HepG2 (cell line): ENCODE measurements around the gene P2RX7.

Experiments used
- EP300 ChIP-seq, 3 experiments: sonication (generic) in 1 of 3; formaldehyde crosslinking in 1 of 3; IDR thresholded peaks; 2 replicates each; pipeline versions ENCODE4 v1.5.1 to v1.6.1; 2011 to 2020; ENCODE audit warnings: low read depth in 2 of 3, low read length in 2 of 3, borderline replicate concordance in 1 of 3, improper control_type of control experiment in 1 of 3, mild to moderate bottlenecking in 1 of 3, missing genetic modification reagents in 1 of 3, moderate library complexity in 1 of 3
- NR2F1 ChIP-seq, 2 experiments: fragments of 450-650 bp in 1 of 2; formaldehyde crosslinking in 1 of 2; IDR thresholded peaks; 2 replicates each; pipeline versions ENCODE4 v1.5.0 to v1.6.1; 2016 to 2020; ENCODE audit warnings: mild to moderate bottlenecking in 1 of 2, missing compliant biosample characterization in 1 of 2, missing genetic modification reagents in 1 of 2, moderate library complexity in 1 of 2
- PLRG1 ChIP-seq: fragments of 450-650 bp; conservative IDR thresholded peaks from 2 replicates; pipeline ENCODE4 v1.6.1; 2016
- RORA ChIP-seq: sonication (generic); formaldehyde crosslinking; IDR thresholded peaks from 2 replicates; pipeline ENCODE4 v1.5.0; 2020; ENCODE audit warnings: mild to moderate bottlenecking, missing genetic modification reagents, moderate library complexity
- ZNF777 ChIP-seq: sonication (generic); formaldehyde crosslinking; IDR thresholded peaks from 2 replicates; pipeline ENCODE4 v1.4.0; 2020; ENCODE audit warnings: missing genetic modification reagents
- TF ChIP-seq, protein P1 (sequence below), 2 experiments: IDR thresholded peaks; 2 replicates each; pipeline ENCODE4 v1.6.1; 2011 to 2012; ENCODE audit warnings: low read length in 2 of 2, borderline replicate concordance in 1 of 2, low read depth in 1 of 2, mild to moderate bottlenecking in 1 of 2, moderate library complexity in 1 of 2

DNA sequence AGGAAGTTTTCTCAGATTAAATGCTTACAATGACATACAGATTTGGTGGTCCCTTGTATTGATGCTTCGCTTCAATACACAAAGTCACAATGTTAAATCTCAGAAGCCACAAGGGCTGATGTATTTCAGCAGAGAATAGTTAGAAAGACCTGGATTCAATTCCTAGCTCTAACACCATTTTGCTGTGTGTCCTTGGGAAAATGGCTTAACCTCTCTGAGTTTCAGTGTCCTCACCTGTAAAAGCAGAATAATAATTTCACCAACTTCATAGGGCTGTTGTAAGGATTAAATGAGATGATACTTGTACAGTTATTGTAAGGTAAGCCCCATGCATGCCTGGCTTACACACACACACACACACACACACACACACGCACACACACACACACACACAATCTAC, 30.3 kb downstream of the P2RX7 start:
- no peak for TF ChIP-seq PLRG1
- TF ChIP-seq NR2F1 (CRISPR knock-in tag; IDR thresholded peaks at IDR 0.05): no peak
- TF ChIP-seq, protein P1, sequence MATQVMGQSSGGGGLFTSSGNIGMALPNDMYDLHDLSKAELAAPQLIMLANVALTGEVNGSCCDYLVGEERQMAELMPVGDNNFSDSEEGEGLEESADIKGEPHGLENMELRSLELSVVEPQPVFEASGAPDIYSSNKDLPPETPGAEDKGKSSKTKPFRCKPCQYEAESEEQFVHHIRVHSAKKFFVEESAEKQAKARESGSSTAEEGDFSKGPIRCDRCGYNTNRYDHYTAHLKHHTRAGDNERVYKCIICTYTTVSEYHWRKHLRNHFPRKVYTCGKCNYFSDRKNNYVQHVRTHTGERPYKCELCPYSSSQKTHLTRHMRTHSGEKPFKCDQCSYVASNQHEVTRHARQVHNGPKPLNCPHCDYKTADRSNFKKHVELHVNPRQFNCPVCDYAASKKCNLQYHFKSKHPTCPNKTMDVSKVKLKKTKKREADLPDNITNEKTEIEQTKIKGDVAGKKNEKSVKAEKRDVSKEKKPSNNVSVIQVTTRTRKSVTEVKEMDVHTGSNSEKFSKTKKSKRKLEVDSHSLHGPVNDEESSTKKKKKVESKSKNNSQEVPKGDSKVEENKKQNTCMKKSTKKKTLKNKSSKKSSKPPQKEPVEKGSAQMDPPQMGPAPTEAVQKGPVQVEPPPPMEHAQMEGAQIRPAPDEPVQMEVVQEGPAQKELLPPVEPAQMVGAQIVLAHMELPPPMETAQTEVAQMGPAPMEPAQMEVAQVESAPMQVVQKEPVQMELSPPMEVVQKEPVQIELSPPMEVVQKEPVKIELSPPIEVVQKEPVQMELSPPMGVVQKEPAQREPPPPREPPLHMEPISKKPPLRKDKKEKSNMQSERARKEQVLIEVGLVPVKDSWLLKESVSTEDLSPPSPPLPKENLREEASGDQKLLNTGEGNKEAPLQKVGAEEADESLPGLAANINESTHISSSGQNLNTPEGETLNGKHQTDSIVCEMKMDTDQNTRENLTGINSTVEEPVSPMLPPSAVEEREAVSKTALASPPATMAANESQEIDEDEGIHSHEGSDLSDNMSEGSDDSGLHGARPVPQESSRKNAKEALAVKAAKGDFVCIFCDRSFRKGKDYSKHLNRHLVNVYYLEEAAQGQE (IDR thresholded peaks at IDR 0.05; ENCODE audit: borderline replicate concordance in 1 of 2, low read depth in 1 of 2, low read length in 2 of 2): no peak
- TF ChIP-seq EP300 (IDR thresholded peaks at IDR 0.05; ENCODE audit: low read depth in 2 of 2, low read length in 2 of 2): no peak
- TF ChIP-seq EP300 (CRISPR knock-in tag; IDR thresholded peaks at IDR 0.05; ENCODE audit: borderline replicate concordance): no peak
- TF ChIP-seq RORA (CRISPR knock-in tag): no peak
- TF ChIP-seq ZNF777 (CRISPR knock-in tag): no peak
